Measurements from ENCODE around the gene ADARB2.
"Not testable (repeated sequence)": the region's sequence is repeated elsewhere in the genome, so short reads cannot be mapped to it uniquely, and the experiment has no call there.

ADARB2 gene

DNA sequence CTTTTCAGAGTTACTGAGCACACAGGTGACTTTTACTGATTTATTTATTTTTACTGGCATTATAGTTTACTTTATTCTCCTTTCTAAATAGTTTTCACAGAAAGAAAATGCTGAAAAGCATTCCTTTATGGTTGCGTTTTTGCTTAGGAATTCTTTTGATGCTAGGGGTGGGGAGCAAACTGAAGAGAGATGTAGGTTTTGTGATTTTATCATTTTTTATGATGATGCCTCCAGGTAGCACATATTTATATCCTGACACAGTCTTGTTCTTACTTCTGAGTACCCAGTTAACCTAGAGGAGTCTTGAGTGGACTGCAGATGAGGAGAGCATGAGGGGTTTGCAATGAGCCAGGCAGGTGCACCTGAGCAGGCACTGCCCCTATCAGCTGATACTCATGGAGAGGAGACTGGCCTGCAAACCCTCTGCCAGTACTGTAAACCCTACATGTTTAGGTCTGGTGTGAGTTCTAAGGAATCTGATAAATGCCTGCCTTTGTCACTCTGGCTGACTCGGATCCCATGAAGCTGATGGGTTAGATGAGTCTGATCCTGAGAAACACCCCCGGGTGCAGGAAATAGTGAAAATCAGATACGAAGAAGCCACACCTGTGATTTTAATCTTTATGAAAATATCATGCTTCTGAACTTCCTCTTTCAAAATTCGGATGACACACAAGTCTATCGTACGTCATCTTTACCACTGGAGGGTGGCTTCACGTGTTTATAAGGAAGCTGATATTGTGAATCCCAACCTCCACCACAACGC, 378.3 kb downstream of the ADARB2 start:
- no peak for DNase-seq (ENCODE audit: extremely low spot score)
- CTCF ChIA-PET = interaction anchor here (2.0 kb wide), 1 partner anchor 10 kb away, joined by 6 read pairs; no protein-coding TSS in a partner anchor
- POLR2A ChIA-PET = no interaction called here
- TF ChIP-seq CTCF (IDR thresholded peaks at IDR 0.05; ENCODE audit: control extremely low read depth, extremely low read depth, low read depth, missing control alignments) = no peak

- POLR2A ChIA-PET = no interaction called here
- no peak for DNase-seq (ENCODE audit: extremely low spot score)
- CTCF ChIA-PET = interaction anchor here (1.4 kb wide), 1 partner anchor 10 kb away, joined by 4 read pairs; no protein-coding TSS in a partner anchor
- TF ChIP-seq CTCF (IDR thresholded peaks at IDR 0.05; ENCODE audit: control extremely low read depth, extremely low read depth, low read depth, missing control alignments) = no peak
Measured at GRCh38 chr10:1358147-1358546, 379.2 kb downstream of the ADARB2 start.

DNA sequence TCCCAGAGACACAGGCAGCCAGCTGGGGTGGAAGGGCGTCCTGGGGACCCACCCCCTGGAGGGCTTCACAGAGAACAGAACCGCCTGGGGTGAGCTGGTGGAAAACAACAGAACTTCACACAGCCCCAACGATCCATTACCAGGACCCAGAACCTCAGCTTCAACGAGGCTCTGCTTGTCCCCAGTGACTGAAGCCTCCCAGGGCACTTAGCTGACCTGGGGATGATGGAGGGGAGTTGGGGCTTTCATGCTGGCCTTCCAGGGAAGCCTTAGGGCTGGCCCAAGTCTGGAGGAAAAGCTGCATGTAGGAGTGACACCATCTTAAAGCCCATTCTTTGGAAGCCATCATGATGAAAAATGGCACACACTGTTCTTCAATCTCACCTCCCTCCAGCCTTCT, 381.0 kb downstream of the ADARB2 start:
- no peak for DNase-seq (ENCODE audit: extremely low spot score)
- no peak for TF ChIP-seq CTCF (IDR thresholded peaks at IDR 0.05; ENCODE audit: control extremely low read depth, extremely low read depth, low read depth, missing control alignments)
- ChIA-PET POLR2A (no interaction called here), CTCF (interaction anchor here (2.9 kb wide), 1 partner anchor 11 kb away, joined by 11 read pairs; no protein-coding TSS in a partner anchor)

DNA sequence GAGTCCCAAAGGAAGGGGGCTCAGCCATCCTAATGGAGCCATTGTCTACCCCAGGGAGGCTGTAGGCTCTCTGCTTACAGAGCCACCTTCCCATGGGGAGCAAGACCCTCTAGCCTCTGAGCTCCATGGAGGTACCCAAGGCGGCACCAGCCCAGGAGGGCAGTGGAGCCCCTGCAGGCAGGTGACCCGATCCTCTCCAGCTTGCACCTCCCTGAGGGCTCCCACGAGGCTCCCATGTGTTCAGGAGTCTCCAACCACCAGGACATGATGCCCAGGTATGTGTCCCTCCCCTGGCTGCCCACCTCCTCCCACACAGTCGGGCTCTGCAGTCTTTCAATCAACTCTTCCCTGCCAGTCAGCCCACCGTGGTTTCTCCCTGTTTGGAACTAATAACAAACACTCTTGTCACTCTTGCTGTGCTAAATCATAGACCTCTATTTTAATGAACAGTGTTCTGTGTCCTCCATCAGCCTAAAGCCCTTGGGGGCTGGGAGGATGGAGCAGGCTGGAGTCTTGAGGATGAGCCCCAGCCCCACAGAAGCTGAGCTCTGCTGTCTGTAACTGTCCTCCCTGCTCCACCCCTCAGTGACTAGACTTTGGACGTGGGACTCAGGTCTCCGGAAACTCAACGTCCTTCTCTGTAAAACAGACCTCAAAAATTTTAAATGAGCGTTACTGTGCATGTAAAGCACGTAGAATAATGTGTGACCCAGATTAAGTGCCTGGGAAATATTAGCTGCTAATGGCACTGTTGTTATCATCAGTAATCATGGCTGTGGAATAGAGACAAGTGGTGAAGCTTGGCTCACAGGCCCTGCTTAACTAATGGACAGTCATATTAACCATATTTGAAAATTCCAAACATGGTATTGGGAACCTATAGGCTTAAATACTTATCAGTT, 382.3 kb downstream of the ADARB2 start:
- ChIA-PET CTCF (interaction anchor here (2.9 kb wide), 1 partner anchor 13 kb away, joined by 11 read pairs; no protein-coding TSS in a partner anchor), POLR2A (no interaction called here)
- no peak for DNase-seq (ENCODE audit: extremely low spot score)
- no peak for TF ChIP-seq CTCF (IDR thresholded peaks at IDR 0.05; ENCODE audit: control extremely low read depth, extremely low read depth, low read depth, missing control alignments)

- DNase-seq (ENCODE audit: extremely low spot score); CTCF ChIA-PET; POLR2A ChIA-PET: not testable (repeated sequence)
Measured at GRCh38 chr10:1352296-1352695, 385.0 kb downstream of the ADARB2 start.

DNA sequence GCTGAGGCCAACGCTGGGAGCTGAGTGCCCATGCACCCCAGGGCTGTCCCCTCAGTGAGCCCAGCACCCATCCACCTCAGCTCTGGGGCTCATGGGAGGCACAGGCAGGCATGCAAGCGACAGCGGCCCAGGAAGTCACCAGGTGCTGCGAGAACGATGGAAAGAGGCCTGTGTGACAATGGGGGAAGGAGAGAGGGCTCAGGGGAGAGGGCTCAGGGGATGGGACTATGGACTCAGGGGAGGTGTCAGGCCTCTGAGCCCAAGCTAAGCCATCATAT, 388.6 kb downstream of the ADARB2 start:
- no peak for TF ChIP-seq CTCF (IDR thresholded peaks at IDR 0.05; ENCODE audit: control extremely low read depth, extremely low read depth, low read depth, missing control alignments)
- no peak for DNase-seq (ENCODE audit: extremely low spot score)
- ChIA-PET POLR2A (no interaction called here), CTCF (no interaction called here)

Measured in GM10248 (cell line).